Common myeloid progenitor, CD34-positive (primary cell): ENCODE measurements around the gene KRT78.
A peak's percentile ranks its signal among the peaks of the same experiment; 100 is the strongest.
"Not testable (repeated sequence)": the region's sequence is repeated elsewhere in the genome, so short reads cannot be mapped to it uniquely, and the experiment has no call there.

Experiments used
- CTCF ChIA-PET: fragments of 350-600 bp; sonication (Branson Sonifier 250); formaldehyde crosslinking; loops from one replicate; lab custom pipeline; 2021; ENCODE audit warnings: antibody characterized with exemption; lab: Charles Lee
- POLR2A ChIA-PET: fragments of 350-600 bp; sonication (Branson Sonifier 250); formaldehyde crosslinking; loops from one replicate; lab custom pipeline; 2021; ENCODE audit warnings: antibody characterized with exemption; lab: Charles Lee
- DNase-seq, 3 donors: peaks; one replicate each; pipeline versions ENCODE4 v3.0.0 to v3.0.0-alpha.2; 2013
- H3K27ac ChIP-seq, 2 experiments: 1 replicate in 1 of 2; 2 replicates in 1 of 2; pipeline ENCODE4 v1.7.0; 2013; ENCODE audit warnings: inconsistent platforms in 2 of 2, low read length in 2 of 2, mild to moderate bottlenecking in 2 of 2, low read depth in 1 of 2, moderate library complexity in 1 of 2; ENCODE audit not compliant: severe bottlenecking in 2 of 2, insufficient read depth in 1 of 2, poor library complexity in 1 of 2
- H3K27me3 ChIP-seq, 5 experiments: replicated peaks in 2 of 5; 1 replicate in 3 of 5; 2 replicates in 2 of 5; pipeline versions ENCODE4 v1.6.1 to v1.7.0; 2013; ENCODE audit warnings: low read length in 4 of 5, mild to moderate bottlenecking in 2 of 5, moderate library complexity in 2 of 5, inconsistent platforms in 1 of 5; ENCODE audit not compliant: insufficient read depth in 5 of 5, control insufficient read depth in 4 of 5
- H3K36me3 ChIP-seq, 4 experiments: 1 replicate in 2 of 4; 2 replicates in 2 of 4; pipeline versions ENCODE4 v1.6.1 to v1.7.0; 2013; ENCODE audit warnings: low read length in 3 of 4, control low read depth in 1 of 4, mild to moderate bottlenecking in 1 of 4; ENCODE audit not compliant: control insufficient read depth in 4 of 4, insufficient read depth in 4 of 4
- H3K4me1 ChIP-seq, 4 experiments: 1 replicate in 3 of 4; 2 replicates in 1 of 4; pipeline versions ENCODE4 v1.6.1 to v1.7.1; 2013; ENCODE audit warnings: low read length in 3 of 4, mild to moderate bottlenecking in 3 of 4, control low read depth in 1 of 4, inconsistent platforms in 1 of 4, moderate library complexity in 1 of 4; ENCODE audit not compliant: control insufficient read depth in 4 of 4, insufficient read depth in 4 of 4; ENCODE audit errors: control extremely low read depth in 1 of 4
- H3K4me3 ChIP-seq, 7 experiments: 1 replicate in 4 of 7; 2 replicates in 3 of 7; pipeline versions ENCODE4 v1.5.1 to v1.7.0; 2013; ENCODE audit warnings: mild to moderate bottlenecking in 7 of 7, low read length in 6 of 7, moderate library complexity in 6 of 7, inconsistent platforms in 2 of 7, low read depth in 2 of 7, control low read depth in 1 of 7; ENCODE audit not compliant: insufficient read depth in 4 of 7, control insufficient read depth in 1 of 7; ENCODE audit errors: extremely low read depth in 1 of 7
- H3K9me3 ChIP-seq, 5 experiments: 1 replicate in 4 of 5; 2 replicates in 1 of 5; pipeline versions ENCODE4 v1.6.1 to v1.7.1; 2013; ENCODE audit warnings: low read length in 4 of 5, mild to moderate bottlenecking in 2 of 5, inconsistent platforms in 1 of 5, low read depth in 1 of 5, moderate library complexity in 1 of 5; ENCODE audit not compliant: control insufficient read depth in 4 of 5, insufficient read depth in 2 of 5; ENCODE audit errors: control extremely low read depth in 1 of 5
- WGBS: methylation state at CpG from one replicate; pipeline ENCODE4 v1.1.5; 2013; ENCODE audit not compliant: insufficient coverage; 5-methylcytosine and 5-hydroxymethylcytosine counted together

The KRT78 gene

GRCh38 chr12:52795332-52795674 lies 53.5 kb downstream of the KRT78 start:
- H3K27me3 ChIP-seq, POLR2A ChIA-PET, H3K9me3 ChIP-seq, H3K36me3 ChIP-seq, H3K4me3 ChIP-seq, H3K27ac ChIP-seq, DNase-seq: not testable (repeated sequence)
- CTCF ChIA-PET, result interaction anchor here (2.3 to 2.4 kb wide), 2 partner anchors 13 to 18 kb away, joined by 7 to 9 read pairs; partner anchors contain the start of gene KRT76
- H3K4me1 ChIP-seq, result peaks cover 0 to 11% (median under 1%) of the 10 kb centered on the region in 4 experiments
- WGBS, result 100% methylated on average over 2 of the region's 2 CpGs

- peaks cover 0 to 16% (median 15%) of the 10 kb centered on the region in 5 experiments for H3K27me3 ChIP-seq
- H3K4me1 ChIP-seq, result peaks cover 0 to 17% (median 2%) of the 10 kb centered on the region in 4 experiments
- no peak overlapping the region for H3K4me3 ChIP-seq
- CTCF ChIA-PET, result interaction anchor here (2.3 to 2.4 kb wide), 2 partner anchors 14 to 17 kb away, joined by 7 to 9 read pairs; partner anchors contain the start of gene KRT76
- POLR2A ChIA-PET, result no interaction called here
- H3K27ac ChIP-seq, result no peak overlapping the region
- H3K36me3 ChIP-seq, result no peaks in the 10 kb centered on the region
- no peaks in the 10 kb centered on the region for H3K9me3 ChIP-seq
- DNase-seq, result peak in 1 of 3 donors; percentile 5
- WGBS, result 90% methylated on average over 4 of the region's 5 CpGs
Observed at GRCh38 chr12:52794479-52795331, 54.1 kb downstream of the KRT78 start.

- CTCF ChIA-PET, result no interaction called here
Observed at GRCh38 chr12:52792185-52793029, 56.4 kb downstream of the KRT78 start.

GRCh38 chr12:52791271-52792184 lies 57.3 kb downstream of the KRT78 start:
- WGBS, result 95% methylated on average over 12 of the region's 12 CpGs
- no peaks in the 10 kb centered on the region for H3K36me3 ChIP-seq

More at GRCh38 chr12:52792185-52793029, 56.4 kb downstream of the KRT78 start:
- no peak overlapping the region for H3K4me3 ChIP-seq
- peaks cover 0 to 36% (median 17%) of the 10 kb centered on the region in 5 experiments for H3K27me3 ChIP-seq
- POLR2A ChIA-PET, result no interaction called here
- WGBS, result 84% methylated on average over 7 of the region's 10 CpGs
- DNase-seq, result peak in 2 of 3 donors; percentile 39 to 43
- no peaks in the 10 kb centered on the region for H3K9me3 ChIP-seq
- H3K27ac ChIP-seq, result no peak overlapping the region
- H3K4me1 ChIP-seq, result peaks cover 0 to 18% (median 2%) of the 10 kb centered on the region in 4 experiments
- H3K36me3 ChIP-seq, result no peaks in the 10 kb centered on the region

GRCh38 chr12:52790427-52791270 lies 58.1 kb downstream of the KRT78 start:
- H3K9me3 ChIP-seq, result no peaks in the 10 kb centered on the region
- H3K27me3 ChIP-seq, result peaks cover 2 to 44% (median 21%) of the 10 kb centered on the region in 5 experiments
- H3K4me3 ChIP-seq, result no peak overlapping the region
- DNase-seq, result no peak
- no peak overlapping the region for H3K27ac ChIP-seq
- POLR2A ChIA-PET, result no interaction called here
- WGBS, result 82% methylated on average over 17 of the region's 19 CpGs
- H3K4me1 ChIP-seq, result peaks cover 0 to 18% (median 2%) of the 10 kb centered on the region in 4 experiments
- H3K36me3 ChIP-seq, result no peaks in the 10 kb centered on the region
- CTCF ChIA-PET, result interaction anchor here (2.0 kb wide), 1 partner anchor 18 kb away, joined by 5 read pairs; no protein-coding TSS in a partner anchor

More at GRCh38 chr12:52791271-52792184, 57.3 kb downstream of the KRT78 start:
- DNase-seq, result peak in 2 of 3 donors; percentile 5 to 9
- CTCF ChIA-PET, result no interaction called here
- Histone ChIP-seq H3K27me3 (peaks cover 0 to 44% (median 18%) of the 10 kb centered on the region in 5 experiments), H3K4me1 (peaks cover 0 to 18% (median 2%) of the 10 kb centered on the region in 4 experiments), H3K4me3 (no peak overlapping the region), H3K9me3 (no peaks in the 10 kb centered on the region), H3K27ac (no peak overlapping the region)
- POLR2A ChIA-PET, result no interaction called here
